ENCODE results near the gene GNAL. TPM values are rescaled to one million over a fixed set of nuclear protein-coding genes. Genes with fewer than 3 reads are reported as not detected.
"Not testable (repeated sequence)": the region's sequence is repeated elsewhere in the genome, so short reads cannot be mapped to it uniquely, and the experiment has no call there.

Gene GNAL
- total RNA-seq, 1 experiment from 2014 or later, result 10.6 TPM

DNA sequence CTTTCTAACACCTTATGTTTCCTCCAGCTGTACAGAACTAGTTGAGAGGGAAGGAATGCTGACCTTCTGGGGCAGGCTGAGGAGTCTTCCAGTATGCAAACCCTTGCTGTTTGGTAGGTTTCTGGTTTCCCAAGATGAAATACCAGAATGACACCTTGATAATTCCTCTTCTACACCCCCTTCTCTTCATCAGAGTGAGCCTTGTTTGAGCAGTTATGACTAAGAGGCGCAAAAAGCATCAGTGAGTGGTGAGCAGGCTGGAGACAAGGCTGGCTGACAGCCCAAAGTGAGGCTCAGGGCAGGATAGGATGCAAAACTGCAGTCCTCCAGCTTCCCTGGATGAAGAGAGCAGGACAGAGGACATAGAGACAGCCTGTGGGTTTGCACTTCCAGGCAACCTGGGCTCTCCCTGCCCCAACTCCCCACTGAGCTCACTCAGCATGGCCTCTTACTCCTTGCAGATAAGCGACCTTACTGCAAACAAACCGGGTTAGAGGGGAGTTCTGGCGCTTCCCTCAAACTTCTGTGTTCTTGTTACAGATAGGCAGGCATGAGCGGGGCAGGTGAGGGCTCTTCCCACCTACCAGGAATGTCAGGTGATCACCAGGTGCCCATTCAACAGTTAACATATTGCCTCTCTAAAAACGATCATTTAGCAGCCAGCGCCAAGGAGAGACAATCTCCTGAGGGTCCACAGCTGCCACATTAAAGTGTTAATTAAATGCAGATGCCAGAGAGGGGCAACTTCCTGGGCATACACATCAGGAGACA is 213.6 kb downstream of the GNAL start:
- in situ Hi-C loops (cut with HindIII; ENCODE audit: low pct_unique_long_range_greater_than_20kb, low sequenced_read_pairs), result no loop called here
- no peak for DNase-seq (ENCODE audit: low read depth)

DNA sequence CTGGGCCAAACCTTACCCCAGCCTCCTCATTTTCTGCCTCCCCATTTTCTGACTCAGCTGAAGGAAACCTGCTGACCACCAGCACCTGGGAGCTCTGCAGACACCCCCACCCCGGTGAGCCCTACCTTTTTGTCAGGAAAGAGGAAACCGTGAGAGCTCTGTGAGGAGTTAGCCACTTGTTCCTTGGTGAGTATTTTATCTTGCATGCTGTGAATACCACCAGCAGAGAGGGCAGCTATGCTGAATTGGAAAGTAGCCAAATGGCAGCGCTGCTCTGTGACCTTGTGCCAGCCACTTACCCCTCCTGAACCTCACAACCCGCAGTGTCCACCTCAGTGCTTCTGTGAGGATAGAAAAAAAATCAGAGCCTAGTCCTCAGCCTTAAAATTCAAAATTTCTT is 216.5 kb downstream of the GNAL start:
- in situ Hi-C loops (cut with HindIII; ENCODE audit: low pct_unique_long_range_greater_than_20kb, low sequenced_read_pairs), result no loop called here
- no peak for DNase-seq (ENCODE audit: low read depth)

DNA sequence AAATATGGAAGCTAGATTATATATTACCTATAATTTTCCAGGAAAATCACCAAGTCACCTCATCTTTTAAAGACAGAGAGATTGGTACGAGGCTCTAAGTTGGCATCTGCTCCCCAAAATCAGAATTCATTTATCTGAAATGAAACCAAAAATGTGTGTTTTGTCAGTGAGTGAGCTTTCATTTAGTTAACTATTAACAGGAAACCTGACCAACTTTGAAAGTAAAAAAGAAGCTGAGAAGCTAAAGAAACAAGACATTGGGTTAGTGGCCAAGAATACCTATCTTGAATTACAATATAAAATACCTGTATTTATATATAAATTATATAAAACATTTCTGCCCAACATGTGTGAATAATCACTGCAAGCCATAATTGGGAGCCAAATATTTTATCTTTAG is 217.1 kb downstream of the GNAL start:
- in situ Hi-C loops (cut with HindIII; ENCODE audit: low pct_unique_long_range_greater_than_20kb, low sequenced_read_pairs), result no loop called here
- DNase-seq (ENCODE audit: low read depth), result no peak

DNA sequence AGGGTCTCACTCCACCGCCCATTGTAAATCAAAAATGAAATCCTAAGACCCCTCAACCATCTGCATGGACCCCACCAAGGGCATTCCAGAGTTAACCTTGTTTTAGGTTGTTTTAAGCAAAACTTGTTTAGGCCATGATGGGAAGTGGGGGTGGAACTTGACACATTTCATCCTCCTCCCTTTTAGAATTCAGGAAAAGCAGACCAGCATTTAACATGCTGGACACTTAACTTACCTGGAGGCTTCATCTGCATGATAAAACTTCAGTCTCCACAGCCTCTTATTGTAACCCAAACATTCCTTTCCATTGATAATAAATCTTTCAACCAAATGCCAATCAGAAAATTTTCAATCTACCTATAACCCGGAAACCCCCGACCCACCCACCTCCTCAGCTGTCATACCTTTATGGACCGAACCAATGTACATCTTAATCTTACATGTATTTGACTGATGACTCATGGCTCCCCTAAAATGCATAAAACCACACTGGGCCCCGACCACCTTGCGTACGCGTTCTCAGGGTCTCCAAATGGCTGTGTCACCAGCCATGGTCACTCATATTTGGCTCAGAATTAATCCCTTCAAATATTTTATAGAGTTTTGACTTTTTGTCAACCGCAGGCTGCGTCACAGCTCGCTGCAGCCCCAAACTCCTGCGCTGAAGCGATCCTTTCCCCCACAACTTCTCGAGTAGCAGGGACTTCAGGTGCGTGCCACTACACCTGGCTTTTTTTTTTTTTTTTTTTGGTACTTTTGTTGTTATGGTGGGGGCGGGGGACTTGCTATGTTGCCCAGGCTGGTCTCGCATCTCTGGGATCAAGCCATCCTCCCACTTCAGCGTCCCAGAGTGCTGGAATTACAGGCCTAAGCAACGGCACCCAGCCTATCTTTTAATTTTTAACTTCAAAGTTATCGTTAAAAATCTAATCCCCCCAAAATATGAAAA is 218.1 kb downstream of the GNAL start:
- in situ Hi-C loops (cut with HindIII; ENCODE audit: low pct_unique_long_range_greater_than_20kb, low sequenced_read_pairs), result no loop called here
- DNase-seq (ENCODE audit: low read depth), result no peak

DNA sequence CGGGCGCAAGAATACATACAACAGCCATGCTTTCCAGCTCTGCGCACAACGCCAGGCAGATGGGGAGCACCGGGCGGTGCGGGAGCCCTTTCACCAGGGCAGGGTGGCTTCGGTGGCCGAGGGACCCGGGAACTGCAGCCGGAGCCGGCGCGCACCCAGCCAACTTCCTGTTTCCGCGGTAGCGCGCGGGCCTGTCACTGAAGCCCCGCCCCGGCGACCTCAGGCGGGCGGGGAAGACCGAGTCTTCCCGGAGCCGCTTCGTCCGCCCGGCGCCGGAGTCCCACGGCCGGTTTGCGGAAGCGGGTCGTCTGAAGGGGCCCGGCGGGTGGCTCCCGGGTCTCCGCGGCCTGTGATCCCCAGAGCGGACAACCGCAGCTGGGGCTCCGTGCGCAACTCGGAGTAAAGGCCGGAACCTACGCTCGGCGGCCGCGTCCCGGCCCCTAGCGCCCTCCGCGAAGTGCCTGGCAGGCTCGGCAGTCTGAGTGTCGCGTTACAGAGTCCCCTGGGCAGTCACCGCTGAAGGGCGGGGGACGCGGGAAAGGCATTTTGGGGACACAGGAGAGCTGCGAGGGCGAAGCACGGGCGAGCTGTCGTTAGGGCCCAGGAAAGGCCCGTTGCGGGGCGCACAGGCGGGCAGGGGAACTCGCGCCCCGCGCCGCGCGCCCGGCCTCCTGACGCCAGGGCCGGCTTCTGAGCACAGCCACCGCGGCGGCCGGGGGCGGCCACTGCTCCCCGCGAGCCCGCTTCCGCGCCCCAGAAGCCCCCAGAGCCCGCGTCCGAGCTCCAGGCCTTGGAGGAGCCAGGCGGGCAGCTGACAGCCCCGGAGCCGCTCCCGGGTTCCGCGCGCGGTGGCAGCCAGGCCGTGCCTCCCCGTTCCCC is 219.4 kb downstream of the GNAL start, which contains the start of gene MPPE1:
Gene MPPE1, minus strand, starts transcription at position 136 of the 879 bp plus-strand sequence. CDS start 11,053 bp downstream, outside the sequence.
- peak; percentile 85 for DNase-seq (ENCODE audit: low read depth)

DNA sequence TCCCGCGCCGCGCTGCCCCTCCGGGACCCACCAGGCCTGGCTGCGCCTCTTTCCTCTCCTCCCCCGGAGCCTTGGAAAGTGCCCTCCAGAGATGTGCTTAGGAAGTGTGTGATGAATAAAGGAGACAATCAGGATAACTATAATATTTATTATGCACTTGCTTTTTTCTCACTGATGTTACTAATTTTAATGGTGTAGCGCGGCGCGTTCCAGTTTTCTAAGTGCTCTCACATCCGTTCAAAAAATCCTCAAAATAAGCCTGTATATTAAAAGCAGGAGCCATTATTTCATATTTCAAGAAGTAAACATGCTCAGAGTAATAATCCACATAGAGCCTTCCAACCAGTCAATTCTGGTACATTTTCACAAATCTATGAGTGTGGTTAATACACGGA is 220.0 kb downstream of the GNAL start:
- DNase-seq (ENCODE audit: low read depth), result no peak
- in situ Hi-C loops (cut with HindIII; ENCODE audit: low pct_unique_long_range_greater_than_20kb, low sequenced_read_pairs), result no loop called here

More for the DNA sequence above, 219.4 kb downstream of the GNAL start, which contains the start of gene MPPE1:
- in situ Hi-C loops (cut with HindIII; ENCODE audit: low pct_unique_long_range_greater_than_20kb, low sequenced_read_pairs), result no loop called here

DNA sequence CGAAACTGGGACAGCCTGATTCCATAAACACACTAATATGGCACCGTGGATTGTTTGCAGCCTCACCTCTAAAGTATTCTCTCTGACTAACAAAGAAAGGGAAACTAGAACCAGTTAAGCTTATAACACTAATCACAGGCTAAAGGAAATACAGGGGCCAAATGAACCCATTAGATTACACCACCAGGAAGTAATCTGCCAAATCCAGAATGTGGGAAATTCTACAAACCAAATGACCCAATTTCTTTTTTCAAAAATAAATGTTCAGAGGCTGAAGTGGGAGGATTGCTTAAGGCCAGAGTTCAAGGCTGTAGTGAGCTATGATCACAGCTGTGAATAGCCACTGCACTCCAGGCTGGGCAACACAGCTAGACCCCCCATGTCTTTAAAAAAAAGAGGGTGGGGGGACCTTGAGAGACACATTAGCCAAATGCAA is 220.5 kb downstream of the GNAL start:
- in situ Hi-C loops (cut with HindIII; ENCODE audit: low pct_unique_long_range_greater_than_20kb, low sequenced_read_pairs), result no loop called here
- peak; percentile 53 for DNase-seq (ENCODE audit: low read depth)

DNA sequence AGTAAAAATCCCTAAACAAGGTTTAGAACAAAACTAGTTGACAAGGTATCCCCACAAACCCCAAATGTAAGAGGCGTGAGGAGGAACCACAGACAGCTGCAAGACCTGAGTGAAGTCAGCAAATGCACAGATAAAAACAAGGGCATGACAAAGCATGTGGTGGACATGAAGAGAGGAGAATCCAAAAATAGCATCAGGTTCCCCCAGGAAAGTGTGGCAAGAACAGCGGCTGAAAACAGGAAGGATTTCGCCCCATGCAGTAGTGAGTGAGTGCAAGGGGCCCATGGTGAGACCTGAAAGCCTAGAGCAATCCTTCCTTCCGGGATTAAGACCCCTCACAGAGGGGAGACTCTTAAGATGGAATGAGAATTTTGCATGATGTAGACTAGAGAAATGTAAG is 227.8 kb downstream of the GNAL start:
- in situ Hi-C loops (cut with HindIII; ENCODE audit: low pct_unique_long_range_greater_than_20kb, low sequenced_read_pairs); DNase-seq (ENCODE audit: low read depth): not testable (repeated sequence)

DNA sequence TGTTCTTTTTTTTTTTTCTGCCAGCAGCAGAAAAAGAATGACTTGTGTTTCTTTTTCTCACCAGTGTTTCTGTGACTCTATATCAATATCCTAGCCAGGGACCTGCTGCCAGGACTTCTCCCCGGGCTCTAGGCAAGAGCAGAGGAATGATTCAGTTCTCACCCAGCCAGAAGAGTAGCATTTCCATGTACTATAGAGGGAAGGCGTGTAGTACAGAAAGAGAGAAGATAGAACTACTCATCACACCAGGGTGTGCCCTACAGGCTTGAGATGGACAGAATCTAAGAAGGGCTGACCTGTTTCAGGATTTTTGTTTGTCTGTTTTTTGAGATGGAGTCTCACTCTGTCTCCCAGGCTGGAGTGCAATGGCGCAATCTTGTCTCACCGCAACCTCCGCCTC is 230.5 kb downstream of the GNAL start:
- DNase-seq (ENCODE audit: low read depth); in situ Hi-C loops (cut with HindIII; ENCODE audit: low pct_unique_long_range_greater_than_20kb, low sequenced_read_pairs): not testable (repeated sequence)

DNA sequence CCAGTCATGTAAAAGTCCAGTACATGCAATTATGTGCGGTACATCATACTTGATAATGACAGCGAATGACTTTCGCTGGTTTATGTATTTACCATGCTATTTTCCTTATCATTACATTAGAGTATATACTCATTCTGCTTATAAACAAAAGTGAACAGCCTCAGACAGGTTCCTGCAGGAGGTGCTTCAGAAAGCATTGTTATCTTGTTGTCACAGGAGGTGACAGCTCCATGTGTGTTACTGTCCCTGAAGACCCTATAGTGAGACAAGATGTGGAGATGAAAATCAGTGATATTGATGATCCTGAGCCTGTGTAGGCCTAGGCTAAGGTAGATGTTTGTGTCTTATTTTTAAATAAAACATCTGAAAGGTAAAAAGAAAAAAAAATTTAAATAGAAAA is 234.4 kb downstream of the GNAL start:
- no peak for DNase-seq (ENCODE audit: low read depth)
- in situ Hi-C loops (cut with HindIII; ENCODE audit: low pct_unique_long_range_greater_than_20kb, low sequenced_read_pairs), result no loop called here

DNA sequence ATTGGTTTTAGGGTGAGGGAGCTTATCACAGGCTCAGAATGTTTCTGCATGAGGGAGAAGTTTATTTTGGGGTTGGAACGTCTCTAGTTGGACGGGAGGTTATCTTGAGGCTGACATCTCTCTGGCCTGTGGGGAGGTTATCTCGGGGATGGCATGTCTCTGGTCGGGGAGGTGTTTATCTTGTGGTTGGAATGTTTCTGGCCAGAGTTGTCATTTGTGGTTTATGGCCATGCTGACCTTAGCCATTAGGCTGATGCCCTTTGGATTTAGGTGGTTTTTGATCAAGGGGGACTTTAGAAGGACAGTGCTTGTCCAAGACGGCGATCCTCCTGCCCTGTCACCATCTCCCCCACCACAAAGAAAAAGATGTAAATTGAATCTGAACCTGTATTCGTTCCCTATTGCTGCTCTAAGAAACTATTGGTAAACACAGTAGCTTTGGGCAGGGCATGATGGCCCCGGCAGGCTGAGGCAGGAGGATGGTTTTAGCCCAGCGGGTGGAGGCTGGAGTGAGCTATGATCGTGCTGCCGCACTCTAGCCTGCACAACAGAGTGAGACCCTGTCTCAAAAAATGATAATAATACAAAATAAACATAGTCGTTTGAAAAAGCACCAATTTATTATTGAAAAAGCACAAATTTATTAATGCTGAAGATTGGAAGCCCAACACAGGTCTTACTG is 236.9 kb downstream of the GNAL start:
- no peak for DNase-seq (ENCODE audit: low read depth)

DNA sequence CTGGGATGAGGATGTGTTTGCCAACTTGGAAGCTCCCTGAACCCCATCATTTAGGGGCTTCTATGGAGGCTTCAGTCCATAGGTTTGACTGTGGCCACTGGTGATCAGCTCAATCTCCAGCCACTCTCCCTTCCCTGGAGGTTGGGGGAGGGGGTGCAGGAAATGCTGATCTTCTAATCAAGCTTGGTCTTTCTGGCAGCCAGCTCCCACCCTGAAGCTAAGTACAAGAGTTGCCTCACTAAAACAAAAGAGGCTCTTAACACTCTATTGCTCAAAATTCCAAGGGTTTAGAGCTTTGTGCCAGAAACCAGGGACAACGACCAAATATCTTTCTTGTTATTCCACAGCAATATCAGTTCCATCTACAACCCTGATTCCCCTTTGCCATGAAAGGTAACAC is 238.4 kb downstream of the GNAL start:
- in situ Hi-C loops (cut with HindIII; ENCODE audit: low pct_unique_long_range_greater_than_20kb, low sequenced_read_pairs), result no loop called here
- DNase-seq (ENCODE audit: low read depth), result no peak

More for the DNA sequence above, 236.9 kb downstream of the GNAL start:
- in situ Hi-C loops (cut with HindIII; ENCODE audit: low pct_unique_long_range_greater_than_20kb, low sequenced_read_pairs), result no loop called here

DNA sequence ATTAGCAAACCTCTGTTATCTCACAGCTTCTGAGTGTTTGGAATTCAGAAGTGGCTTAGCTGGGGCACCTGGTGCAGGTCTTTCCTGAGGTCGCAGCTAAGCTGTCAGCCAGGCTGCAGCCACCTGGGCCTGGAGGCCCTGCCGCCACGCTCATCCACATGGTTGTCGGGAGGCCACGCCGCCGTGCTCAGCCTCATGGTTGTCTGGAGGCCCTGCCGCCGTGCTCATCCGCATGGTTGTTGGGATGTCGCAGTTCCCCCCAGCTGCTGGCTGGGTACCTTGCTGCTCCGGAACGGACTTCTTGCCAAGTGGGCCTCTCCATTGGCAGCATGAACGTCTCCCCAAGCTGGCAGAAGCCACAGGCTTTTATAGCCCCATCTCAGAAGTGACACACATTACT is 243.3 kb downstream of the GNAL start:
- no peak for DNase-seq (ENCODE audit: low read depth)
- in situ Hi-C loops (cut with HindIII; ENCODE audit: low pct_unique_long_range_greater_than_20kb, low sequenced_read_pairs), result no loop called here

Other genes starting within 250 kb of the GNAL start
- not detected in 2 replicates for gene SLC35G4, start 79.7 kb upstream of the GNAL start, total RNA-seq (2014; rRNA removed; shearing (Covaris generic); ENCODE audit: low replicate concordance)
- 34.7 and 44.2 TPM in 2 replicates for gene CHMP1B, start 162.1 kb downstream of the GNAL start, total RNA-seq (2014; rRNA removed; shearing (Covaris generic); ENCODE audit: low replicate concordance)
- 18.0 and 56.6 TPM in 2 replicates for gene MPPE1, start 219.1 kb downstream of the GNAL start, total RNA-seq (2014; rRNA removed; shearing (Covaris generic); ENCODE audit: low replicate concordance)